HG03280 (cell line): ENCODE measurements around the gene TNFSF11.

ENCODE experiments used
- ATAC-seq: cut with Tn5 transposase; IDR thresholded peaks from one replicate; pipeline ENCODE4 v1.9.1; 2021; ENCODE audit warnings: mild to moderate bottlenecking, moderate library complexity; ENCODE audit not compliant: unreplicated experiment

TNFSF11 gene, protein sequence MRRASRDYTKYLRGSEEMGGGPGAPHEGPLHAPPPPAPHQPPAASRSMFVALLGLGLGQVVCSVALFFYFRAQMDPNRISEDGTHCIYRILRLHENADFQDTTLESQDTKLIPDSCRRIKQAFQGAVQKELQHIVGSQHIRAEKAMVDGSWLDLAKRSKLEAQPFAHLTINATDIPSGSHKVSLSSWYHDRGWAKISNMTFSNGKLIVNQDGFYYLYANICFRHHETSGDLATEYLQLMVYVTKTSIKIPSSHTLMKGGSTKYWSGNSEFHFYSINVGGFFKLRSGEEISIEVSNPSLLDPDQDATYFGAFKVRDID

DNA sequence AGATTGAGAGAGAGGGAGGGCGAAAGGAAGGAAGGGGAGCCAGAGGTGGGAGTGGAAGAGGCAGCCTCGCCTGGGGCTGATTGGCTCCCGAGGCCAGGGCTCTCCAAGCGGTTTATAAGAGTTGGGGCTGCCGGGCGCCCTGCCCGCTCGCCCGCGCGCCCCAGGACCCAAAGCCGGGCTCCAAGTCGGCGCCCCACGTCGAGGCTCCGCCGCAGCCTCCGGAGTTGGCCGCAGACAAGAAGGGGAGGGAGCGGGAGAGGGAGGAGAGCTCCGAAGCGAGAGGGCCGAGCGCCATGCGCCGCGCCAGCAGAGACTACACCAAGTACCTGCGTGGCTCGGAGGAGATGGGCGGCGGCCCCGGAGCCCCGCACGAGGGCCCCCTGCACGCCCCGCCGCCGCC, at the start of gene TNFSF11:
Gene TNFSF11, plus strand, starts transcription at position 142 of the 400 bp plus-strand sequence. Its CDS starts 152 bp downstream, at position 294.
- peak; percentile 35 for ATAC-seq

DNA sequence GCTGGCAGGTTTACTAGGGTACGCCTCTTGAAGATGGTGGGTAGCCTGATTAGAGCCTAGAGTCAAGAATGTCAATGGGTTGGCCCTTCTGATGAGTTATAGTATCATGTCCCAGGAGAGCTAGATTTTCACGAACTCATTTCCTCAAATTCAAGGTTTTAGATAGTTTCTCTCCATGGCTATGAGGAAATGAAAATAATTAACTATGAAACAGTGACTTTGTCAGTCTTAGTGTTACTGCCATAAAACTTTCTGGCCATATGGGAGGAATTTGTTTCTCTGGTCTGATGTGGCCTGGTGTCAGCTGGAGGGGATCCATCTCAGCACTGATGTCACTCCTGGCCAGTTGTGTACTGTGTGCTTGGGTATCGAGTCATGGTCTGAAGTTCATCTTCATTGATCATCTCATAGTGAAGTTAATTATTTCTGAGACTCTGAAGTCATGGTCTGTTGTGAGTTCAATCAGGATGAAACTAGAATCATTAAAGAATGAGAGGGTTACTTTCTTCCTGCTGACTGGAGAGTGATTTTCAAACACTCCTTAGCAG, 49.4 kb upstream of the TNFSF11 start:
- no peak for ATAC-seq

DNA sequence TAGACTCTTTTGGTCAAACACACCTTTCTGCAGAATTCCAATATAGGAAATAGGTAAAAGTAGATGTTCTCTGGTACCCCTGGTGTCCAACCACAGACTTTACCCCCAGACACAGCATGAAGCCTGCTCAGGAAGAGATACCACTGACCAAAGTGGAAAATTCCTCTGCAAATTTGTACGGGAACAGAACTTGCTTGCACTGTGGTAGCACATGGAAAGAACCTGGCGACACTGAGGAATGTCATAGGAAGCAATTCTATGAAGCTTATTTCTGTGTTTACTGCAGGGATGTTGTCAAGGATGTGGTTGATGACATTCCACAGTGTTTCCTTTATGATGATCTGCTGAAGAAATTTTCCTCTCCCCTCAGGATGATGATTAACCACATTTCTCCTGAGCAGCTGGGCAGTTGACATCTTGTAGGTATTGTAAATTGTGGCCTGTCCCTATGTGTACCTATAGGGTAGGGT, 48.9 kb upstream of the TNFSF11 start:
- no peak for ATAC-seq

DNA sequence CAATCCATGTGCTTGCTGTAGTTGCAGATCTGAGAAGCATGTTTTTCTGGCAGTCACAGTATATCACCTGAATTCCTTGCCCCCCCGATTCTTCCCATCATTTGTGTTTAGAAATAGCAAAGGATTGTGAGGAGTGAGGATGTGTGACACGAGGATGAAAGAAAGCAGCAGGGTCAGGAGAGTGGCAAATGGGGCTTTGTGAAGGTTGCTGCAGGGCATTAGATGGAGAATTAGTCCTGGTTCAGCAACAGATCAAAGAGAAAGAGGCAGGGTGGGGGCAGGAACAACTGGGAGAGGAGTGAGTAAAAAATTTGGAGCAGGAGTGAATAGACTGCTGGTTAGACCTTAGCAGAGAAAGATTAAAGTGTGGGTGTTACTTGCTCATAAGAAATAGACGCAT, 47.7 kb upstream of the TNFSF11 start:
- no peak for ATAC-seq

DNA sequence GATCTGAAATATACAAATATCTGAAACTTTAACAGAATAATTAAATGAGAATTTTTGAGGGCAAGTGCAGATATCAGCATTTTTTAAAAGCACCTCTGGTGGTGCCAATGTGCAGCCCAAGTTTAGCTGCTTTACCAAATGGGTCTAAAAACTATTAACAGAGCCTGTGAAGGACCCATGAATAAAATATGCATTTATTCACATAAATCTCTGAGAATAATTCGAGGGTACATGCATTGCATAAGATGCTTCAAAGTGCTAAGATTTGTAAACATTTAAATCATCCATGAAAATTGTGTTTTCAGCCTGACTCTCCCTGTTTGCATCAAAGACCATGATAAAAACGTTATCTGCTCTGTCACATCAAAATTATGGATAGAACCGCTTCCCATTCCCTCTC, 47.1 kb upstream of the TNFSF11 start:
- ATAC-seq, result no peak

DNA sequence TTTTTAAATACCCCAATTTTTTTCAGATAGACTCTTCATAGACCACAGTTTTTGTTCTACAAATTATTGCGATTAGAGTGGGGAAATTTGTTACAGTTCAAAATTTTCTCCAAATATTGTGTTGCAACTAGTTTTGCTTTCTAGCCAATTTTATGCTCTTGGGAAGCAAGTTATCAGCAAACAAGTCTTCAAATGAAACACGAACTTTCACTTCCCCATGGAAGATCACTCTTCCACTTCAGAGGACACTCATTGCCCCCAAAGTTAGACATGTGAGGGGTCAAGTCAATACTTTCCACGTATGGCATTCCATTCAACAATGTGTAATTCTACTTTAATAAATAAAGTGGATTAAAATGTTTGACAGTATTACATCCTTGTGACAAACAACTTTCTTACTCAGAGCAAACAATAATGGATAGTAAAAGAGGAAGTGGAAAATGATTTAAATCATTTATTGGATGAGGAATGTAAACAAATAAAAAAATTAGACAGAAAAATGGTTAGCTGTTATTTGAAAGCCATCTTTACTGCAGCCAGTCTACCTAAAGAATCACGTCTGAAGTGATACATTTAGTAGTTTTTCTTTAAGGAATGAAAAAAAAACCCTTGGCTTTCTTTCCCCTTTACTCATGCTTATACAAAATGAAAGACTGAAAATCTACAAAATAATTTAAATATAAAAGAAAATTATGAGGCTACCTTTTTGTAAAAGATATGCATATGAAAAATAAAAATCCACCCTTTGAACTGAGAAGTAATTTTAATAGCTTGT, 41.2 kb upstream of the TNFSF11 start:
- ATAC-seq, result no peak

DNA sequence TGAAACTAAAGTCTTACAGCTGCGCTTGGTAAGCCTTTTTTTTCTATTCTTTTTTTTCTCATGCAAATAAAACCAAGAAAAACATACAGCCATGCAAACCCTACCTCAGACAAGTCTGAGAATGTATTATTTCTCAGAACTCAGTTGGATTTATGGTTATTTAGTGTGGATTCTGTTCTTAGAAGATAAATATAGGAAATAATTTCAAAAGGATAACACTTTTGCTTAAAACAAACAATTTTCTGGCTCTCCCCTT, 40.7 kb upstream of the TNFSF11 start:
- ATAC-seq, result no peak

DNA sequence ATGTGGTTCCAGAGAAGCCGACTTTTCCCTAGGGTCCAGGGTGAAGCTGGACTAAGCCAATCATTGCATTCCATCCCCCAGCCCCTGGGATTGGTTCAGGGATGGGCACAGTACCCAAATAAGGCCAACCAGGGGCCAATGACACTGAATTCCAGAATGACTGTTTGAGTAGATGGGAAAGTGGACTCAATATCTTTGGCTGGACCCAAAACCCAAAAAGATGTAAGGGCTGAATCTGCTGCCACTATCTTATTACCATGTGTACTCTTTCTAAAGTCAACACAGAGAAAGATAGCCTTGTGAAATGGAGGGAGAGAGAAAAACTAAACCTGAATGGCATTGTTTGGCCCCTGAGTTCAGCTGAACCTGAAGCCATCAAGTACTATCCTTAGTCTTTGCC, 39.2 kb upstream of the TNFSF11 start:
- ATAC-seq, result no peak

DNA sequence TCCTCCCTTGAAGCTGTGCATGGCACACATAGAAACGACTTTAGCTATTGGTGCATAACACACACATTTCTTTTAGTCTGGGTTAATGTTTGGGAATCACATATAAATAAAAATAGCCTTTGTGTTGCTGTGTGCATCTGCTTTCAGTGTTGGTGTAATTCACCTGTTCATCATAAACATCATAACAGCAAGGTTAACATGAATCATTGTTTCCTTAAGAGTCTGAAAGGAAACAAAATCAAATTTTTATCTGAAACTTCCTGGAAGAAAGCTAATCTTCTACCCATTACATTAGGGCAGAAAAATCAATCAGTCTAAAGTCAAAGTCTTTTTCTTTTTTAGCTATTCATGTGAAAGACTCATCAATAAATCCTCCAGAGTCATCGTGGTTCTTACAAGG, 35.0 kb upstream of the TNFSF11 start:
- no peak for ATAC-seq

DNA sequence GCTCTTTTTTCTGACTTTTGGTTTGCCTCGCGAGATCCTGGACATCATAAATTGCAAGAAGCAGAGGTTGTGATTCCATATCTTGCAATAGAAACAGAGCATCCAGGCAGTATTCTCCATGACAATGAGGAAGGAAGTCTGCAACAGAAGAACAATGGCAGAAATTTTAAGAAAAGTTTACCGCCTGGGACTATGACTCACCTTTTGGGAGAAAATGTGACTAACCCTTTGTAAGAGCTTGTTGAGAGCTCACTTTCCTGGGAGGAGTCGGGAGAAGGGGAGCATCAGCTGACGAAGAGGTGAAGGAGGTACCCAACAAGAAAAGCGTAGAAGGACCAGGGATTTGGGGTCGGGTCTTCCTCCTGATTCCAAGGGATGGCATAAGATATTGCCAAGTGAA, 34.3 kb upstream of the TNFSF11 start:
- ATAC-seq, result no peak

DNA sequence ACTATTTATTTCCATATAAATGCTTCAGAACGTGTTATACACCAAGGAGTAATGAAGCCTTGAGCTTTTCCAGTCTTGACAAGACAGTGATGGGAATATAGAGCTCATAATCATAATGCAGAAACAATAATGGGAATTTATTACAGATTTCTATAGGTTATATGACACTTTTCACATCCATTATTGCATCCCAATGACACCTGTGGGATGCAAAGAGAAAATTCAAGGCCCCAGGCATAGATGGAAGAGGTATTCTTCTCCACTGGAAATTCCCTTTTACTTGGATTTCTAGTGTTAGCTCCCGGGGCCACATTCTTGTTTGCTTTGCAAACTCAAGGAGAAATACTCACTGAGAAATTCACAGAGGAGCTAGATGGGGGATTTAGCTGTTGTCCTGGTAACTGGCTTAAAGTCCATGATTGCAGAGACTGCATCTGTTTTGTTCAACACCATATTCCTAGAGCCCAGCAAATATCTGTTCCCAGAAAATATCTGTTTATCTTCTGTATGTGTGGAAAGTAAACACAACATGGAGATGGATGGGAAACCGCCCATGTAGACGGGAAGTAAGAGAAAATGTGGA, 30.6 kb upstream of the TNFSF11 start:
- no peak for ATAC-seq

DNA sequence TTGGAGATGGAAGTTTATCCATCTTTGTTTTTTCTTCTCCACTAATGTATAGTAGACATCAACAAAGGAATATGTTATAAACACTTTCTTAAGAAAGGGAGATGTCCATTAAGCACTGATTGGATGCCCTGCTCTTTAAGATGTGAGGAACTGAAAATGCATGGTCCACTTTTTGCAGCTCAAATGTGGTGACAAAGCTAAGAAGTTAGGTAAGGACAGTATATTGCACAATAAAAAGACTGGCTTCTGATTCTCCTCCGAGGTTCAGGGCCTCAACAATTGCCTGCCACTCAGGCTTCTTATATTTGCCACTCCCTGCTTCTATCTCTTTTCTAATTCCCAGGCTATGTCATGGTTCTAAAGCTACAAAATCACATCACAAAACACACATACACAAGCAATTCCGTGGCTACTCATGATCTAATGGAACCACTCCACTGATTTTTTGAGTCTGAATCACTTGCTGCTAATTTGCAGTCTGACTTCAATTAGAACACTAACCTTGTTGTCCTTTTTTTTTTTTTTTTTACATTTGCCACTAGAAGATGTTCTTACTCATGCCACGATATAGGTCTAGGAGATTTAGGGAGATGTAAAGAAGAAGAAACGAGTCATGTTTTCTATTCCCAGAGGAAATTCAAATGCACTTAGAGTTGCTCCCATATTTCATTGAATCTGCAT, 29.6 kb upstream of the TNFSF11 start:
- no peak for ATAC-seq

DNA sequence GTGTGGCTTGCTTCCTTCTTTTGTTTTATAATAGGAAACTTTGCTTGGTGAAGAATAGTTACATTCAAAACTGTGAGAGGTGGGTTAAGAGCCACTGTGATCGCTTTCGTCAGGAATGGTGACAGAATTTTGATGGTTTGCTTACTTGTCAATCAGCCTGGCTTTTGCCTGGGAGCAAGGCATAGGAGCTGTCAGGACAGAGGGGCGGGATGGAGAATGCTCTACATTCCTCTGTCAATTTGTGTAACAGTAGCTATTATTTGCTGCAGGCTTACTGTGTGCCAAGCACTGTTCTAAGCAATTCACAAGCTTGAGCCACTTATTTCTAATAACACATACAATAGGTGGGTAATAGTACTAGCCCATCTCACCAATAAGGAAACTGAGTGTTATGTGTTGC, 28.1 kb upstream of the TNFSF11 start:
- no peak for ATAC-seq

DNA sequence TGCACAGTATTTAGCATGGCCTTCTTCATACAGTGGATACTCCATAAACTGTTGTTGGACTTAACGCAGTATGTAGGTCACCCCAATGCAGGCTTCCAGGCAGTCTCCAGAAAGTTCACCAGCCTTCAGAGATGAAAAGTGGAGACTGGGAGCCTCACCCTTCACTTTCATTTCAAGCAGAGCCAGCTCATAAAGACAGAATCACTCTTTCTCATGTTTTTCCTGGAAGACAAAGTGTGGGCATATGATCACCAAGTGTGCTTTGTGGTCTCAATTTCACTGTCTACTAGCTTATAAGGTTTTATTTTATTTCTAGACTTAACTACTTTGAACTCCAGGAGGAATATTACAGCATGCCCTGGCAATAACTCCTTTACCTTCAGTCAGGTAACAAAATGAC, 26.3 kb upstream of the TNFSF11 start:
- ATAC-seq, result no peak

DNA sequence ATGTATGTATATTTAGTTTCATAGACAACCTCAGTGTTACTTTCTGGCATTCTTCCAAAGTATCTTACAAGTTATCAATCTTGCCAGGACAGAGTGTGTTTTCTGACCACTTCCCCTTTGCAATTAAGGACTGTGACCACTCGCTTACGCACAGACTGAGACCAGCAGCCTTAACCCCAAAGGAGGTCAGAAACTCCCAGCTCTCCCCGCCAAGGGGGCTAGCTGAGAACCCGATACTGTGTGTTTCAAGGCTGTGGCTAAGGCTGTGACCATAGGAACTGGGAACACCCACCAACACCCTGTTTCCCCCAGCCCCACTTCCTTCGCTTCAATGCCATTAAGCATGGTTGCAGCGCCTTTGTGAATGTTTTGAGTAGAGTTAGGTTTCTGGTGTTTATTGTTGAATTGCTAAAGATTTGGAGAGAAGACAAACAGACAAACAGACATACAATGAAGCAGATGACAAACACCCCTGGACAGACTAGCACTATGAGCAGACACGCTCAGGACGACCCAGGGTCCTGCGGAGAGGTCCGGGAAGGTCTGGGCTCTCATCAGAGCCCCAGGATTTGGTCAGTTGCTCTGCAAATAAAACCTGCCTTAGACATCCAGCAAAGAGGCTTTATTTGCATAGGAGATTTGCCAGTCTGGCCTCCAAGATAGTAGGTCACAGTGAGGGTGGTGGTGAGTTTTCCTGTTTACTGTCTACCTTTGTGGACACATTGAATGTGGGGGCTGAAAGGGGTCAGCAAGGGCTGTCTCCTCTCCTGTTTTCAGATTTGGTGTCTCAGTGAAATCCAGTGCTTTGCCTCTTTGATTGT, 25.0 kb upstream of the TNFSF11 start:
- ATAC-seq, result peak; percentile 94

DNA sequence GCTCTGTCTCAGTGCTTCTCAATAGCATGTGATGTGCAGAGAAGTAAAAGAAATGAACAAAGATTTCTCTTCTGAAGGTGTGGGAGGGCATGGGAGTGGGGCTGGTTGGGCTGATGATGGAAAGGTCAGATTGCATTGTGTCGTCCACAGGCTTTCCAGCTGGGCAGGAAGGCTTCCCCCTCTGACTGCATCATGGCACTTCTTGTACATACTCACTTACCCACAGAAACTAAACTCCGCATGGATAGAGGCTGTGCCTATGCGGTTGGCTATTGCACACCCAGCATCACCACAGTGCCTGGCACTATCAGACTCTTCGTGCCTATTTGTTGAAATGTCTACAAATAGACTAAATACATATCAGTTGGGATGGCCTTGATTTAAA, 24.4 kb upstream of the TNFSF11 start:
- no peak for ATAC-seq

DNA sequence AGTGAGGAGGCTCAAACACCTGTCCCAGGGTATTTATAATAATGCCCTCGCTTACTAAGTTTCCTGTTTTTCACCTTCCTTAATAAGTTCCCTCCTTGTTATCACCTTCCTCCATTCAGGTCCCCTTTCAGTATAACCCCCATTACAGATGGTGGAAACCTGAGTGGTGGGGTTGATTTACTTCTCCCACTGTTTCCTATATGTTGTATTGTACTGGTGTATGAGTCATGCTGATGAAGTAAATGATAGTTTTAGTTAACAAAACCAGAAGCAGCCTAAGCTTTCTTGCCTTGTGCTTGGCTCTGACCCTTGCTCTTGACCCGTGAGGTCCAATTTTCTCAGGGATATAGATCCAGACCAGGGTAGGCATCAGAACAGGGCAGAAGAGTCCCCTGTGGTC, 22.3 kb upstream of the TNFSF11 start:
- ATAC-seq, result no peak

DNA sequence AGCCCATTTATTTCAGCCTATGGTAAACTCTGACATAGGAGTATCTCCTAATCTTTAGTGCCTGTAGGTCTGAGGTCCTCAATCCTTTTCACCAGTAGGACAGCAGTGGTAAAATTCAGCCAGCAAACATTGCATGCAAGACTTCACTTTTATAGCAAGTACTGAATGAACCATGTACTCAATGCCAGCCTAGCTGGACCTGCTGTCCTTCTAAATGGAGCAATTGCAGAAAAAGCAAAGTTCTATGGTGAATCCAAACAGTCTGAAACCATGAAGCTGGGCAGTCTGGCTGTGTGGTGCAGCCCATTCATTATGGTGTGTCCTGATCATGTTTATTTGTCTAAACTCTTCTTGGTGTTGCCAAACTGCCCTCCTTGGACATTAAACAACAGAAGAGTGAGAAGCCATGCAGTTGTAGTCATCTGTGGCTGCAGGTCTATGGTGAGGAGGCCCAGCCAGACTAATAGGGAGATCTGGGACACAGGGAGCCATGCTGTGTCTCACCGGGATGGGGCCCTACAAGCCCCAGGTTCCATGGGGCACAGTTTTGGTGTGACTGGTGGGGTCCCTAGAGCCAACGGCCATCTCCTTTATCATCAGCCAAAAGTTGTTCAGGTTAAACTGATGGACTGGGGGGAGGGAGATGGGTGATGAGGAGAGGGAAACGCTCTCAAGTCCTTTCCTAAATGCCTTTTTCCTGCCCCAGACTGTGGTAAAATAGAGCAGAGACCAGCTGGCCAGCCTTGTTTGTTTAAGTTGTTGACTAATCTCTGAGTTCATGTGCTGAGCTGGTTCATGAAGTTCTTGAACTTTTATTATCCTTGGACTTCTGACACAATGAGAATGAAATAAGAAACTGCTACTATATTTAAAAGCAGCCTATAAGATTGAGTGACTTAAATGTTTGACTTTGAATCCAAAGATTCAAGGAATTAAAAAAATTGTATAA, 20.6 kb upstream of the TNFSF11 start:
- ATAC-seq, result no peak

DNA sequence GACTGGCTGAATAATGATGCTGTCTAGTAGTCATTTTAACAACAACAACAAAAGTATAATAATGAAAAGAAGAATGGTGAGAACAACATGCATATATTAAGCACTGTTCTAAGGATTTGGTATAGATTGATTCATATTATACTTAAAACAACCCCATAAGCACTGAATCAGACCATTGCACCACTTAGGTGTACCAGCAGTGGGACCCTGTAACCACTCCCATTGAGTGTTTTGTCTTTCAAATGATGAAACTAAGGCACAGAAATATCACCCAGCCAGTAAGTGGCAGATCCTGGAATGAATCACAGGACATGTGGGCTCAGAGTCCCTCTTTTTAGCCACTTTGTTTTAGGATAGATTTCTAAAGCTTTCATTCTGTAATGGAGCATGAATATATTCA, 14.9 kb upstream of the TNFSF11 start:
- no peak for ATAC-seq
